ENCODE data around the gene ANGPTL7. TPM values are rescaled to one million over a fixed set of nuclear protein-coding genes. Genes with fewer than 3 reads are reported as not detected.

Gene ANGPTL7
- total RNA-seq, 1 donor from 2014 or later, result not detected

DNA sequence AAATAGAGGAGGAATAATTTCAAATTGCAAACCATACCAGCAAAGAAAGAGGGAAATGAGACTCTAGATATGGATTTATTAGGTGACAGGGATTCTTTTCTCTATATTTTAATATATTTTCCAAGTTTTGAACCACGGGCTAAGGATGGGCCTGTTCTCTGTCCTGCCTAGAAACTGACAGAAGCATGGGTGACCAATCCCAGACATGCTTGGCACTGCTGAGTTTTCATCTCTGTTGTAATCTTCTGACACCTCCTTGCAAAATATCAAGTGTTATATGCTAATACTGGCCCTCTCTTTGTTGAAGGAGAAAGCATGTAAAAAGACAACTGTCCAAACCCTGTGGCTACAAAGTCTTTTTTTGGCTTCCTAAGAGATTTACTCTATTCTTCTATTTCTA is 774 bp upstream of the ANGPTL7 start:
- H3K27me3 Mint-ChIP-seq, result no peaks in the 10 kb centered on the region
- intact Hi-C loops (cut with micrococcal nuclease), result no loop called here
- no peaks in the 10 kb centered on the region for H3K9me3 Mint-ChIP-seq
- TF ChIP-seq, protein P1, sequence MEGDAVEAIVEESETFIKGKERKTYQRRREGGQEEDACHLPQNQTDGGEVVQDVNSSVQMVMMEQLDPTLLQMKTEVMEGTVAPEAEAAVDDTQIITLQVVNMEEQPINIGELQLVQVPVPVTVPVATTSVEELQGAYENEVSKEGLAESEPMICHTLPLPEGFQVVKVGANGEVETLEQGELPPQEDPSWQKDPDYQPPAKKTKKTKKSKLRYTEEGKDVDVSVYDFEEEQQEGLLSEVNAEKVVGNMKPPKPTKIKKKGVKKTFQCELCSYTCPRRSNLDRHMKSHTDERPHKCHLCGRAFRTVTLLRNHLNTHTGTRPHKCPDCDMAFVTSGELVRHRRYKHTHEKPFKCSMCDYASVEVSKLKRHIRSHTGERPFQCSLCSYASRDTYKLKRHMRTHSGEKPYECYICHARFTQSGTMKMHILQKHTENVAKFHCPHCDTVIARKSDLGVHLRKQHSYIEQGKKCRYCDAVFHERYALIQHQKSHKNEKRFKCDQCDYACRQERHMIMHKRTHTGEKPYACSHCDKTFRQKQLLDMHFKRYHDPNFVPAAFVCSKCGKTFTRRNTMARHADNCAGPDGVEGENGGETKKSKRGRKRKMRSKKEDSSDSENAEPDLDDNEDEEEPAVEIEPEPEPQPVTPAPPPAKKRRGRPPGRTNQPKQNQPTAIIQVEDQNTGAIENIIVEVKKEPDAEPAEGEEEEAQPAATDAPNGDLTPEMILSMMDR (IDR thresholded peaks at IDR 0.05), result no peak
- H3K27ac Mint-ChIP-seq, result no peak overlapping the region
- ChIA-PET POLR2A (no interaction called here), CTCF (no interaction called here)
- H3K36me3 Mint-ChIP-seq (ENCODE audit: low read depth), result peaks cover 70% of the 10 kb centered on the region
- H3K4me1 Mint-ChIP-seq, result no peaks in the 10 kb centered on the region
- DNase-seq (no peak), ATAC-seq (ENCODE audit: low read depth) (no peak)
- no peak overlapping the region for H3K4me3 Mint-ChIP-seq

- Mint-ChIP-seq H3K27me3 (no peaks in the 10 kb centered on the region), H3K9me3 (no peaks in the 10 kb centered on the region), H3K36me3 (ENCODE audit: low read depth) (peaks cover 86% of the 10 kb centered on the region), H3K27ac (no peak overlapping the region), H3K4me1 (no peaks in the 10 kb centered on the region), H3K4me3 (no peak overlapping the region)
- POLR2A ChIA-PET, result no interaction called here
- intact Hi-C loops (cut with micrococcal nuclease), result no loop called here
- CTCF ChIA-PET, result interaction anchor here (0.9 kb wide), 1 partner anchor 156 kb away, joined by 3 read pairs; no protein-coding TSS in a partner anchor
- ATAC-seq (ENCODE audit: low read depth), result no peak
- TF ChIP-seq, protein P1 (IDR thresholded peaks at IDR 0.05), result no peak
- no peak for DNase-seq
Observed at GRCh38 chr1:11193376-11193775, 4.2 kb downstream of the ANGPTL7 start.

GRCh38 chr1:11194407-11195176 is 5.4 kb downstream of the ANGPTL7 start:
- CTCF ChIA-PET, result interaction anchor here (0.9 kb wide), 1 partner anchor 157 kb away, joined by 3 read pairs; no protein-coding TSS in a partner anchor
- POLR2A ChIA-PET, result no interaction called here
- Mint-ChIP-seq H3K36me3 (ENCODE audit: low read depth) (peaks cover 88% of the 10 kb centered on the region), H3K27me3 (no peaks in the 10 kb centered on the region), H3K27ac (no peak overlapping the region), H3K9me3 (no peaks in the 10 kb centered on the region), H3K4me1 (no peaks in the 10 kb centered on the region), H3K4me3 (no peak overlapping the region)
- TF ChIP-seq, protein P1 (IDR thresholded peaks at IDR 0.05), result no peak
- ATAC-seq (ENCODE audit: low read depth) (no peak), DNase-seq (no peak)
- intact Hi-C loops (cut with micrococcal nuclease), result no loop called here

DNA sequence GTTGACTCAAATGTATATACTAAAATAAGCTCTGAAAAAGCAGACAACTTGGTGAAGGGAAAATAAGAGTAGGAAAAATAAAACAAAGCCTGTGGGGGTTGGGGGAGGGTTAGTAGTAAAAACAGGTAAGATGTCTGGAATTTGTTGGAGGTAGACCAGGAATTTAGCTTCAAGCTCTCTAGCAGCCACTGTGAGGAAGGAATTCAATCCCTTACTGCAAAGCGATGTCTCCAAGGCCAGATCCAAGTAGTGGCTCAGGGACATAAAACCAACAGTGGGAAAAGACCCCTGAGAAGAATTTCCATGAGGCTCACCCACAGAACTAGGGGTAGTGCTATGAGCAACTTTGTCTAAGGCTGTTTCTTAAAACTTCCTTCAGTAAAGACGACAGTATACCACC is 7.8 kb downstream of the ANGPTL7 start:
- H3K36me3 Mint-ChIP-seq (ENCODE audit: low read depth), result peaks cover 83% of the 10 kb centered on the region
- ChIA-PET POLR2A (interaction anchor here (0.7 kb wide), 1 partner anchor 27 kb away, joined by 3 read pairs; no protein-coding TSS in a partner anchor), CTCF (no interaction called here)
- H3K27me3 Mint-ChIP-seq, result no peaks in the 10 kb centered on the region
- H3K4me3 Mint-ChIP-seq, result no peak overlapping the region
- TF ChIP-seq, protein P1 (IDR thresholded peaks at IDR 0.05), result no peak
- H3K4me1 Mint-ChIP-seq, result no peaks in the 10 kb centered on the region
- H3K27ac Mint-ChIP-seq, result no peak overlapping the region
- DNase-seq, result no peak
- no peaks in the 10 kb centered on the region for H3K9me3 Mint-ChIP-seq
- ATAC-seq (ENCODE audit: low read depth), result no peak
- intact Hi-C loops (cut with micrococcal nuclease), result no loop called here

- TF ChIP-seq, protein P1 (IDR thresholded peaks at IDR 0.05), result no peak
- intact Hi-C loops (cut with micrococcal nuclease), result no loop called here
- ChIA-PET CTCF (no interaction called here), POLR2A (interaction anchor here (0.7 kb wide), 1 partner anchor 27 kb away, joined by 3 read pairs; no protein-coding TSS in a partner anchor)
- H3K27me3 Mint-ChIP-seq, result no peaks in the 10 kb centered on the region
- no peaks in the 10 kb centered on the region for H3K4me1 Mint-ChIP-seq
- no peak overlapping the region for H3K27ac Mint-ChIP-seq
- DNase-seq, result no peak
- no peak for ATAC-seq (ENCODE audit: low read depth)
- H3K9me3 Mint-ChIP-seq, result no peaks in the 10 kb centered on the region
- H3K36me3 Mint-ChIP-seq (ENCODE audit: low read depth), result peaks cover 80% of the 10 kb centered on the region
- no peak overlapping the region for H3K4me3 Mint-ChIP-seq
Observed at GRCh38 chr1:11197359-11197758, 8.2 kb downstream of the ANGPTL7 start.

All from activated B cell treated with CpG ODN at 0.5 μM for 24 hours (primary cell).